Measurements from ENCODE around the gene SIRPA.

Gene SIRPA

DNA sequence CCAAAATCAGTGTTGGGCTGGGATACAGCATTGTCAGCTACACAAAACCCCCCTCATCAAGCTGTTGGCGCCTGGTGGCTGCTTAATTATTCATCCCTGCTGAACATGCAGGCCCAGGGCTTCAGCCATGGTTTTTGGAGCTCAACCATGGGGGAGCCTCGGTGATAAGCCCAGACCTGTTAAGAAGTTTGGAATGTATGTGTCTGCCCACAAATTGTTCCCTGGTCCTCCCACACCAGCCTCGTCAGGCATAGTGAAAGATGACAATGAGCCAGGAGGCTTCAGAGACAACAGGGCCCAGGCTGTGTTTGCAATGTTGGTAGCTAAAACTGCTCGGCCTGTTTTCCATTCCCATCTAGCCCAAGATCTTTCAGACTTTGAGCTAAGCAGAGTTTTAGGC lies 34.8 kb upstream of the SIRPA start:
- in situ Hi-C loops (cut with MboI; ENCODE audit: low sequenced_read_pairs): no loop called here
- Histone ChIP-seq H3K4me1 (no peaks in the 10 kb centered on the region), H3K4me3 (no peak overlapping the region), H3K27me3 (ENCODE audit: low read depth) (peaks cover 7% of the 10 kb centered on the region; the same call in 1 of the 2 replicates), H3K9me3 (no peaks in the 10 kb centered on the region), H3K36me3 (replicated peaks) (no peaks in the 10 kb centered on the region)
- no peak for DNase-seq (ENCODE audit: low spot score in 2 of 2)

DNA sequence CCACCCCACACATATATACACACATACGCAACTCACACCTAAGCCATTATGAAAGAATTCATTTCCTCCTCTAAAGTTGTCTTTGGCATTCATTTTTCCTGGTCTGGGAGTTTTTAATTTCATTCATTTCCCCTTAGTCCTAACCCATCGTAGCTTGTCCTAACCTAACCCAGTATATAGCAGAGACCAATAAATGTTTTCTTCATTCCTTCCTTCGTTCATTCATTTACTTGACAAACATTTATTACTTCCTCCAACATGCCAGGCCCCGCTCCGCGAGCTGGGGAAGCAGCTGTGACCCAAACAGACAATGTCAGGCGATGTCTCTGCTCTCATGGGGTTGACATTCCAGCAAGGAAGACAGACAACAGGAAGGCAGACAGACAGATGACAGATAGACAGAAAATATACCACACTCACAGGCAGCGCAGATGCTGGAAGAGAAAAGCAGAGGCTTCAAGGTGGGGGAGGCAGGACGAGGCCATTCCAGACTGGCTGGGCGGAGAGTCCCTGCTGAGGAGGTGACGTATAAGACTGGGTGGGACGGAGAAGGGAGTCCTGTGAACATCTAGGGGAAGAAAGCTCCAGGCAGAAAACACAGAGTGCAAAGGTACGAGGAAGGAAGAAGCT lies 33.7 kb upstream of the SIRPA start:
- Histone ChIP-seq H3K27me3 (ENCODE audit: low read depth) (peaks cover 10% of the 10 kb centered on the region), H3K4me3 (no peak overlapping the region), H3K9me3 (no peaks in the 10 kb centered on the region), H3K36me3 (replicated peaks) (no peaks in the 10 kb centered on the region), H3K4me1 (no peaks in the 10 kb centered on the region)
- DNase-seq (ENCODE audit: low spot score in 2 of 2): no peak
- in situ Hi-C loops (cut with MboI; ENCODE audit: low sequenced_read_pairs): no loop called here

DNA sequence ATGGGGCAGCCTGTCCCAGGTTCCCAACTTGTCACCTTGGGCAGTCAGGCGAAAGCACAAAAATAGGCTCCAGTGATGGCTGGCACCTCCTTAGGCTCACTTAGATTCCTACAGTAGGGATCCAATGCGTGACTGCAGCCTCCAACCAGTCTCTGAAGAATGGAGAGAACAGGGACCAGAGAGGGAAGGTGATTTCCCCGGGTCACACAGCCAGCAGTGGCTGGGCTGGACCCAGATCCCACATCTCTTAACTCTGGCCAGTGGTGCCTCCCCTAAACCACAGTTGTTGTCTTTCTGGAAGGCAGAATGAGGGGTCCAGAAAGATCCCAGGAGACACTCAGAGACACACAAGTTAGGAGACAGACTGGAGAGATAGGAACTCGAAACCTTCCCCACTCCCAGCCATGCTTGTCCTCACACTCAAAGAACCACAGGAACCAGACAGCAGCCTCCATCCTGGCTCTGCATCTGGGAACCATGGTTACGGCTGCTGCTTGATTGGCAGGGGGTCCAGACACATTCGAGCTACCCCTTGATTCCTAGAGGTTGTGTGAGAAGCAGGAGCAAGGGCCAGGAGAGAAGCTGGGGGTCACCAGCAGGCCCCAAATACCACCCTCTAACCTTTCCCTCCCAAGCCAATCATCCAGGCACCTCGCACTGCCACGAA lies 33.1 kb upstream of the SIRPA start:
- no peak overlapping the region for H3K4me3 ChIP-seq
- peaks cover 10% of the 10 kb centered on the region for H3K27me3 ChIP-seq (ENCODE audit: low read depth)
- in situ Hi-C loops (cut with MboI; ENCODE audit: low sequenced_read_pairs): no loop called here
- H3K4me1 ChIP-seq: no peaks in the 10 kb centered on the region
- H3K9me3 ChIP-seq: no peaks in the 10 kb centered on the region
- H3K36me3 ChIP-seq (replicated peaks): no peaks in the 10 kb centered on the region
- no peak for DNase-seq (ENCODE audit: low spot score in 2 of 2)

DNA sequence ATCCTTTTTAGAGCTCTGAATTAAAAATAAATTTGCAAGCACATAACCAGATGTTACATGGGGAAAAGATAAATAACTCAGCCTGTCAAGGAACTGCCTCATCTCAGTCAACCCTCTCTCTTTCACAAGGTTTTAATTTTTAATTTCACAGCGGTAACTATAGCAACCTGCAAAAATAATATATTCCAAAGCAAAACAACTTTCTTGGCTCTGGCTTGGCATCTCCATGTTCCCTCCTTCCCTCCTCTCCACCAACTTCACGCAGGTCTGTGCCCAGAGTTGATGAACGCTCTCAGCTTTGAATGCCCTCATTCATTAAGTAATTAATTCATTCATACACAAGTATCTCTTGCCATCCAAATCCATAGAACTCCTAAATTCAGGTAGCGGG lies 32.5 kb upstream of the SIRPA start:
- H3K9me3 ChIP-seq: no peaks in the 10 kb centered on the region
- H3K4me3 ChIP-seq: no peak overlapping the region
- peaks cover 10% of the 10 kb centered on the region for H3K27me3 ChIP-seq (ENCODE audit: low read depth)
- no peak for DNase-seq (ENCODE audit: low spot score in 2 of 2)
- in situ Hi-C loops (cut with MboI; ENCODE audit: low sequenced_read_pairs): no loop called here
- H3K4me1 ChIP-seq: no peaks in the 10 kb centered on the region
- H3K36me3 ChIP-seq (replicated peaks): no peaks in the 10 kb centered on the region

DNA sequence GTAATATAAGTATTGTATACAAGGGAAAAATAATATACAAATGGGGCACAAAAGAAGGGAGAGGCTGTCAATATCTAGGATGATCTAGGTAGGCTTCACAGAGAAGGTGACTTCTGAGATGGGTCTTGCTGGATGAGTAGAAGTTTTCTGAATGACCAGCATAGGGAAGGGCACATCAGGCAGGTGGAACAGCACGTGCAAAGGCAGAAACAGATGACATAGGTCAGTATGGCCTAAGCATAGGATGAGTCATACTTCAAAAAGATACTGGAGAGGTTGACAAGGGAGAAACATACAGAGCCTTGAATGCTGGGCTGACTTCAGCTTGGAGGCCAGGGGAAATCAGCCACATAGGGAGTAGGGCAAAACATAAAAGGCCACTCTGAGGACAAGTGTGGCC lies 31.9 kb upstream of the SIRPA start:
- in situ Hi-C loops (cut with MboI; ENCODE audit: low sequenced_read_pairs): no loop called here

DNA sequence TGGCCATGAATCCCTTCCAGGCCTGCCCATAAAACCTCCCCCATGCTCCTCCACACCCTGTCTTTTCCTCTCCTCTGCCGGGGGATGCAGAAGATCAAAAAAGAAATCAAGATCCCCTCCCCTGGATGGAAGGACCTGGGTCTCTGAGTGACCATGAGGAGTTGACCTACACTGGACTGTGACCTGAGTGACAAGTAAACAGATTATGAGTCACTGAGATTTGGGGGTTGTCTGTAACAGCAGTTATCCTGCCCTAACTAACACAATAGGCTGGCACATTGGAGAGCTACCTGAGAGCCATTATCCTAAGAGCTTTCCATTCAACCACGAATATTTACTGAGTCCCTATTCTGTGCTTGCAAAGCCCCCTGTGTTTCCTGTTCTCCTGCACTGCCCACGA lies 28.4 kb upstream of the SIRPA start:
- Histone ChIP-seq H3K9me3 (no peaks in the 10 kb centered on the region), H3K27me3 (ENCODE audit: low read depth) (peaks cover 7% of the 10 kb centered on the region; the same call in 1 of the 2 replicates), H3K4me3 (no peak overlapping the region), H3K36me3 (replicated peaks) (no peaks in the 10 kb centered on the region), H3K4me1 (no peaks in the 10 kb centered on the region)
- in situ Hi-C loops (cut with MboI; ENCODE audit: low sequenced_read_pairs): no loop called here
- no peak for DNase-seq (ENCODE audit: low spot score in 2 of 2)

More for the DNA sequence above, 31.9 kb upstream of the SIRPA start:
- peaks cover 10% of the 10 kb centered on the region for H3K27me3 ChIP-seq (ENCODE audit: low read depth)
- no peaks in the 10 kb centered on the region for H3K36me3 ChIP-seq (replicated peaks)
- no peaks in the 10 kb centered on the region for H3K9me3 ChIP-seq
- H3K4me3 ChIP-seq: no peak overlapping the region
- no peaks in the 10 kb centered on the region for H3K4me1 ChIP-seq
- DNase-seq (ENCODE audit: low spot score in 2 of 2): no peak

DNA sequence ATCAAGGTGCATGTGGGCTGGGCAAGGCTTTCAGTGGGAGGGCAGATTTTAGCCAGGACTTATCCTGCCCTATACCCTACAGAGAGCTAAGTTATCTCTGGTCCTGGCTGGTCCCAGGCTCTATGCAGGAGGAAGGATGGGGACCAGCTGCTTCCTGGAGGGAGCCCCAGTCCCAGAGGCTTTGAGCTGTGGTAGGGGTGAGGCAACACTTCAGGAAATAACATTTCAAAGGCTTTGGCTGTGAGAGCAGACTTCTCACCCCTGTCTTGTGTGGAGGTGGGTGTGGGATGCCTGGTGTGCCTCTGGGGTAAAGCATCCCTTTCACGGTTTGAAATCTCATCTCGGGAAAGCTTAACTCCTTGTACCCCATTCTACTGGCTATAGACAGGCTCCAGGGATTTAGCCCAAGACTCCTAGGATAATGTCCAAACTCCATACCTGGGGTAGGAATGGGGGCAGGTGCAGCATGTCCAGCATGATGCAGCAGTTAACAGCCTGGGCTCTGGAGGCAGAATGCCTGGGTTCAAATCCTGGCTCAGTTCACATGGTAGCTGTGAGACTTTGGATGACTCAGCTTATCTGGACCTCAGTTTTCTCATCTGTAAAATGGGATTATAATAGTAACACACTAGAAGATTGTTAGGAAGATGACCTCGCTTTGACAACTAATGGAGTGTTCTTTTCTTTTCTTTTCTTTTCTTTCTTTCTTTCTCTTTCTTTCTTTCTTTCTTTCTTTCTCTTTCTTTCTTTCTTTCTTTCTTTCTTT lies 27.5 kb upstream of the SIRPA start:
- H3K36me3 ChIP-seq (replicated peaks): no peaks in the 10 kb centered on the region
- in situ Hi-C loops (cut with MboI; ENCODE audit: low sequenced_read_pairs): no loop called here
- no peaks in the 10 kb centered on the region for H3K4me1 ChIP-seq
- no peaks in the 10 kb centered on the region for H3K9me3 ChIP-seq
- H3K4me3 ChIP-seq: no peak overlapping the region
- H3K27me3 ChIP-seq (ENCODE audit: low read depth): peaks cover 7% of the 10 kb centered on the region; the same call in 1 of the 2 replicates
- DNase-seq (ENCODE audit: low spot score in 2 of 2): no peak

DNA sequence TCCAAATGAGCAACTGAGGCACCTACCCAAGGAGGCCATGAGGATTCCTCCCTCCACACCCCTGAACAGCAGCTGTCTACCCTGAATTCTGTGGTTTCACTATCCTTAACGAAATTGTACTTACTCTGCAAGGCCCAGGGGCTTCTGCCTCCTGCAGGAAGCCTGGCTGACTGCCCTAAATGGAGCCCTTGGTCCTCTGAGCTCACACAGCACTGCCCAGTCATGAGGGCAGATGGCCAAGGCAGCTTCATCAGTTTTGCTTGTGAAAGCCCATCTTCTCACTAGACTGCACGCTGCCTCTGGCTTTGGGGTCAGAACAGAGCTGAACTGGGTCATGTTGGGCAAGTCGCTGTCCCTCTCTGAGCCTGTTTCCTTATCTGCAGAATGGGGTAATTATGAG lies 26.4 kb upstream of the SIRPA start:
- Histone ChIP-seq H3K9me3 (no peaks in the 10 kb centered on the region), H3K27me3 (ENCODE audit: low read depth) (peaks cover 7% of the 10 kb centered on the region; the same call in 1 of the 2 replicates), H3K4me3 (no peak overlapping the region), H3K36me3 (replicated peaks) (no peaks in the 10 kb centered on the region), H3K4me1 (no peaks in the 10 kb centered on the region)
- no peak for DNase-seq (ENCODE audit: low spot score in 2 of 2)
- in situ Hi-C loops (cut with MboI; ENCODE audit: low sequenced_read_pairs): no loop called here

DNA sequence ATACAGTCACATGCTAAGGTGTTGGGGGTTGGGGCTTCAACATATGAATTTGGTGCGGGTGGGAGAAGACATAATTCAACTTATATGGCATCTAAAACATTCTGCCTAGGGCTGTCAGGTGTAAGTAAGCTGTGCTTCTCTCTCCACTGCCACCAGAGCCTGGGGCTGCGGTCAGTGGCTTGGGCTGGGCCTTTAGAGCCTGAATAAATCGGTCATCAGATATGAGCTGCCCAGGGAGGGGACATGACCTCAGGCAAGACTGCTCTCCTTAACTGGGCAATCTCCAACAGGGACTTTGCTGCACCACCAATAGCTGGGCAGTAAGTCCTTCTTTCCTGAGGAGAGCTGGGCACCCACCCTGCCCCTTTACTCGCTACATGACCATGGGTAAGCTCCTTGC lies 24.9 kb upstream of the SIRPA start:
- Histone ChIP-seq H3K36me3 (replicated peaks) (no peaks in the 10 kb centered on the region), H3K4me1 (no peaks in the 10 kb centered on the region), H3K27me3 (ENCODE audit: low read depth) (peaks cover 5% of the 10 kb centered on the region; the same call in 1 of the 2 replicates), H3K9me3 (no peaks in the 10 kb centered on the region), H3K4me3 (no peak overlapping the region)
- DNase-seq (ENCODE audit: low spot score in 2 of 2): no peak
- in situ Hi-C loops (cut with MboI; ENCODE audit: low sequenced_read_pairs): no loop called here

DNA sequence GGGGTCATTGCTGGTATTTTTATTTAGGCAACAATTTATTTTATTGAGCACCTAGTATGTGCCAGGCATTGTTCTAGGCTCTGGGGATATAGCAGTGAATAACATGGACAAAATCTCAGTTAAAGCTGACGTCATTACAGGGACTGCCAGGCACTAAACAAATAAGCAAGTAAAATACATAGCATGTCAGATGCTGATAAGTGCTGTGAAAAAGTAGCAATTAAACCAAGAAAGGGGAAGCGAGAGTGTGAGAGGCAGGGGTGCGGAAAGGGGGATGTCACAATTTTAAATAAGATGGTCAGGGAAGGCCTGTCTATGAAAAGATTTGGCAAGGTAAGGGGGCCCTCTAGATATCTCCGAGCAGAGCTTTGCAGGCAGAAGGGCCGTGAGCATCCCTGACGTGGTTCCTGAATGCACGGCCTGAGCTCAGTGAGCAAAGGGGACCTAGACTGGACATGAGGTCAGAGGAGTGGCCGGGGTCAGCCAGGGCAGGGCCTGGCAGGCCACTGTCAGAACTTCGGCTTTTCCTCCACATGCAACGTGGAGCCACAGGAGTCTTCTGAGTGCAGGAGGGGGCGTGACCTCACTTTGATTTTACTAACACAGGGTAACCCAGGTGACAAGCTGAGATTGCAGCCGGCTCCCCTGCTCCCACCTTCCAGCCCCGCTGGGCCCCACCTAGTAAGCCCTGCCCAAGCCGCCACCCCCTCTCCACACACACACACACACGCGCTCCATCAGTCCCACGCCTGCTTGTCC lies 24.2 kb upstream of the SIRPA start:
- Histone ChIP-seq H3K4me3 (no peak overlapping the region), H3K27me3 (ENCODE audit: low read depth) (peaks cover 5% of the 10 kb centered on the region; the same call in 1 of the 2 replicates), H3K9me3 (no peaks in the 10 kb centered on the region), H3K4me1 (no peaks in the 10 kb centered on the region), H3K36me3 (replicated peaks) (no peaks in the 10 kb centered on the region)
- no peak for DNase-seq (ENCODE audit: low spot score in 2 of 2)
- in situ Hi-C loops (cut with MboI; ENCODE audit: low sequenced_read_pairs): no loop called here

DNA sequence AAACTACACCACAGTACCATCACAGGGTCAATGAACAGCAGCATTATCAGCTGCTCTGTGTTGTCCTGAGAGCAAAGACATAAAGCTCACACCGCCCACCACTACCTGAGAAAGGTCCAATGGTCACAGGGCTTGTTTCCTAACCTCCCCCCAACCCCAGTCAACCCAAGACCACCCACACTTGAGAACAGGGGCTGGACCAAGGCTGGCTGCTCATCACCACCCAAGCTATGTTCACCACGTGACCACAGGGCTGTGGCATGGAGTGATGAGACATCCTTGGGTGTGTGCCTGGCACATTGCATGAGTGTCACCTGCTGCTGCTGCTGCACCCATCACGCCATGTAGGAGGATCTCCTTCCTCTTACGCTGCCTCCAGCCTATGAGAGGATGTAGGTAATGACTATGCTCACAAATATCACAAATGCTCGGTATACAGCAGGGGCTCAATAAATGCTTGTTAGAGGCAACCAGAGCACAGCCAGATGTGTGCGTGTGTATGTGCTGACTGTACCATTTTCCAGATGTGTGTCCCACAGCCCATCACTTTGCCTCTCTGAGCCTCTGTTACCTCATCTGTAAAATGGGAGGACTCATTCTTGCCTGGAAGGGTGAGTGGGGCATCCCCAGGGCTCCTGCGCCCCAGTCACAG lies 23.3 kb upstream of the SIRPA start:
- Histone ChIP-seq H3K36me3 (replicated peaks) (no peaks in the 10 kb centered on the region), H3K27me3 (ENCODE audit: low read depth) (no peaks in the 10 kb centered on the region), H3K4me1 (no peaks in the 10 kb centered on the region), H3K9me3 (no peaks in the 10 kb centered on the region), H3K4me3 (no peak overlapping the region)
- in situ Hi-C loops (cut with MboI; ENCODE audit: low sequenced_read_pairs): no loop called here
- DNase-seq (ENCODE audit: low spot score in 2 of 2): no peak

DNA sequence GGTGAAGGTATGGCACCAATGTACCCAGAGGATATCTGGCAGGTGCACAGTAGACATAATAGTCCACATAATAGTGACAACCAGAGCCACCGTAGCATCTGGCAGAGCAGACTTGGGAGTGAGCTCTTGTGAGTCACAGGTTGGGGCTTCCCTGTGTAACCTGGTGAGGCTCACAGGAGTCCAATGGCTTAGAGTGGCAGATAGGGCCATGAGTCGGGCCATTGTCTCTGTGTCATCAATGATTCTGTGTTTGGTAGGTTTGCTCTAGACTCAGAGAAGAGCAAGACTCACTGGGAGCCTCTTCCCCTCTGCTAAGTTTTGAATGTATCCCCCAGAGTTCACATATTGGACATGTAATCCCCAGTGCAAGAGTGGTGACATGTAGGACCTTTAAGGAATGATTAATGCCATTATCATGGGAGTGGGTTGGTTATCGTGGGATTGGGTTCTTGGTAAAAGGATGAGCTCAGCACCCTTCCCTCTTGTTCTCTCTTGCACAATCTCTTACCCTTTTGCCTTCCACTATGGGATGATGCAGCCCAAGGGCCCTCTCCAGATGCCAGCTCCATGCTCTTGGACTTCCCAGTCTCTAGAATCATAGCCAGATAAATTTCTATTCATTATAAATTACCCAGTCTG lies 22.6 kb upstream of the SIRPA start:
- no peaks in the 10 kb centered on the region for H3K36me3 ChIP-seq (replicated peaks)
- no peaks in the 10 kb centered on the region for H3K9me3 ChIP-seq
- H3K4me3 ChIP-seq: no peak overlapping the region
- in situ Hi-C loops (cut with MboI; ENCODE audit: low sequenced_read_pairs): no loop called here
- DNase-seq (ENCODE audit: low spot score in 2 of 2): no peak
- no peaks in the 10 kb centered on the region for H3K27me3 ChIP-seq (ENCODE audit: low read depth)
- no peaks in the 10 kb centered on the region for H3K4me1 ChIP-seq

Data from HAP-1 (cell line).